Lower leg skin (tissue), 3 donors: ENCODE measurements around the gene SPINK2.

ENCODE experiments used
- CTCF ChIP-seq, 3 donors: fragments of 450-650 bp; IDR thresholded peaks; one replicate each; pipeline ENCODE4 v1.5.1; 2016; ENCODE audit warnings: antibody characterized with exemption in 3 of 3, mild to moderate bottlenecking in 3 of 3, moderate library complexity in 2 of 3
- POLR2A ChIP-seq, 2 donors: fragments of 450-650 bp; IDR thresholded peaks; one replicate each; pipeline ENCODE4 v1.6.1; 2016 to 2017; ENCODE audit warnings: antibody characterized with exemption in 2 of 2, mild to moderate bottlenecking in 1 of 2, moderate library complexity in 1 of 2

GRCh38 chr4:56803471-56803870, 18.0 kb downstream of the SPINK2 start:
- TF ChIP-seq CTCF (IDR thresholded peaks at IDR 0.05) = no peak
- no peak for TF ChIP-seq POLR2A (IDR thresholded peaks at IDR 0.05)
